Stimulated activated CD4-positive, alpha-beta T cell treated with anti-CD3 and anti-CD28 coated beads, Interleukin-2, amount 100 ng/mL, for 48 hours (primary cell): ENCODE data around the gene LPAR2.
"Not testable (repeated sequence)": the region's sequence is repeated elsewhere in the genome, so short reads cannot be mapped to it uniquely, and the experiment has no call there.

Source experiments
- DNase-seq, 2 donors: peaks; one replicate each; pipeline ENCODE4 v3.0.0-alpha.2; 2020

The LPAR2 gene

GRCh38 chr19:19627621-19628500 lies at the start of gene LPAR2:
Gene LPAR2 (minus strand): TSS chr19:19628220. CDS start chr19:19627275, 945 bp downstream.
- DNase-seq, result peak; percentile 42 to 64

GRCh38 chr19:19677579-19677978 lies 49.6 kb upstream of the LPAR2 start:
- no peak for DNase-seq

GRCh38 chr19:19674315-19674714 lies 46.3 kb upstream of the LPAR2 start:
- DNase-seq, result no peak

GRCh38 chr19:19672816-19673215 lies 44.8 kb upstream of the LPAR2 start:
- DNase-seq, result no peak

GRCh38 chr19:19670070-19670551 lies 42.1 kb upstream of the LPAR2 start:
- no peak for DNase-seq

GRCh38 chr19:19668230-19669012 lies 40.4 kb upstream of the LPAR2 start, which contains the start of gene ZNF101:
Gene ZNF101 (plus strand): TSS chr19:19668839. CDS start chr19:19668964, 125 bp downstream.
- peak; percentile 91 to 93 for DNase-seq

- not testable (repeated sequence) for DNase-seq
Measured at GRCh38 chr19:19665420-19665948, 37.5 kb upstream of the LPAR2 start.

- DNase-seq, result peak; percentile 84 to 85
Measured at GRCh38 chr19:19663256-19664120, 35.5 kb upstream of the LPAR2 start, which contains the start of gene ATP13A1. Gene ATP13A1 (minus strand): TSS chr19:19663676. CDS start chr19:19663666, 10 bp downstream.

- DNase-seq, result peak in 1 of 2 donors; percentile 19
Measured at GRCh38 chr19:19662871-19663255, 34.8 kb upstream of the LPAR2 start.

- DNase-seq, result no peak
Measured at GRCh38 chr19:19662344-19662743, 34.3 kb upstream of the LPAR2 start.

- DNase-seq, result peak in 1 of 2 donors; percentile 34
Measured at GRCh38 chr19:19661675-19662251, 33.7 kb upstream of the LPAR2 start.

GRCh38 chr19:19661141-19661674 lies 33.2 kb upstream of the LPAR2 start:
- DNase-seq, result no peak

GRCh38 chr19:19659646-19660245 lies 31.7 kb upstream of the LPAR2 start:
- DNase-seq, result no peak

GRCh38 chr19:19657397-19657783 lies 29.4 kb upstream of the LPAR2 start:
- DNase-seq, result no peak

- DNase-seq, result no peak
Measured at GRCh38 chr19:19656451-19657396, 28.7 kb upstream of the LPAR2 start.

GRCh38 chr19:19655641-19656343 lies 27.8 kb upstream of the LPAR2 start:
- no peak for DNase-seq

GRCh38 chr19:19655051-19655594 lies 27.1 kb upstream of the LPAR2 start:
- no peak for DNase-seq

- DNase-seq, result no peak
Measured at GRCh38 chr19:19654441-19654840, 26.4 kb upstream of the LPAR2 start.

GRCh38 chr19:19653597-19654147 lies 25.7 kb upstream of the LPAR2 start:
- no peak for DNase-seq
